Activated naive CD8-positive, alpha-beta T cell (primary cell): Measurements from ENCODE around the gene CALU.

ENCODE experiments used
- H3K27ac Mint-ChIP-seq: one replicate; pipeline ENCODE4 v1.8.0; 2021; ENCODE audit warnings: mixed read lengths
- H3K27me3 Mint-ChIP-seq: one replicate; pipeline ENCODE4 v1.8.0; 2021; ENCODE audit warnings: mixed read lengths
- H3K36me3 Mint-ChIP-seq: one replicate; pipeline ENCODE4 v1.8.0; 2021; ENCODE audit warnings: mixed read lengths
- H3K4me1 Mint-ChIP-seq: one replicate; pipeline ENCODE4 v1.8.0; 2021; ENCODE audit warnings: low read depth, mixed read lengths
- H3K4me3 Mint-ChIP-seq: one replicate; pipeline ENCODE4 v1.8.0; 2021; ENCODE audit warnings: mild to moderate bottlenecking, mixed read lengths
- H3K9me3 Mint-ChIP-seq: one replicate; pipeline ENCODE4 v1.8.0; 2021; ENCODE audit warnings: low read depth, mixed read lengths

The CALU gene

GRCh38 chr7:128739048-128739962, at the start of gene CALU:
Gene CALU, plus strand, starts transcription at chr7:128739359. Its CDS starts 9,225 bp downstream, at chr7:128748584.
- no peaks in the 10 kb centered on the region for H3K9me3 Mint-ChIP-seq
- peaks cover 42% of the 10 kb centered on the region for H3K4me1 Mint-ChIP-seq
- peak within 1 kb of the TSS; percentile 98 for H3K4me3 Mint-ChIP-seq
- no peaks in the 10 kb centered on the region for H3K36me3 Mint-ChIP-seq
- H3K27ac Mint-ChIP-seq, result peak within 1 kb of the TSS; percentile 91
- no peaks in the 10 kb centered on the region for H3K27me3 Mint-ChIP-seq

GRCh38 chr7:128691227-128691626, 47.9 kb upstream of the CALU start:
- Mint-ChIP-seq H3K27me3 (peaks cover 5% of the 10 kb centered on the region), H3K4me3 (no peak overlapping the region), H3K4me1 (no peaks in the 10 kb centered on the region), H3K36me3 (peaks cover under 1% of the 10 kb centered on the region), H3K9me3 (no peaks in the 10 kb centered on the region), H3K27ac (no peak overlapping the region)

DNA sequence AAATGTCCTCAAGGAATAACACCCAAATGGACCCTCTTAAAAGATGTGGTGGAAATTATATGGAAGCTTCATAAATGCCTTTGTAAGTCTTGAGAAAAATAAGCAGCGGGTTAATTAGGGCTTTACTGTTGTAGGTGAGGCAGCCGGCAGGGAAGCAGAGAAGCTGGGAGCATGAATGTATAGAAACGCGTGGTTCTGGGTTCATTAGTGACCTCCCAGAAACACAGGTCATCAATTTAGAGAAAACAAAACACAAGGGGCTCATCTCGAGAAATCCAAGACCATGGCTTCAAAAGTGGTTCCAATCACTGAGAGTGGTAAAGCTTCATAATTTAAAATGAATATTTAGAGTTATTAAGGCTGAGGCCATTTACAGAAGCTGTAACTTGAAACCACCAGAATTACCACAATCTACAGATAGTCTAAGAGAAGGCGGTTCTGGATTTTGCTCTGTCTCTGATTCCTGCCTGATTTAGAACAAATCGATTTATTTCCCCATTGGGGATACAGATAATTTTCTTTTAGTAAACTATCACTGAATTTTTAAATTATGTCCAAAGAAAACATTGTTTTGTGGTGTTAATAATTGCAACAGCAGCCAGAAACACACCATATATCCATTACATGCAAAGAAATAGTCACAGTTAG, 46.4 kb upstream of the CALU start:
- Mint-ChIP-seq H3K27me3 (peaks cover 11% of the 10 kb centered on the region), H3K36me3 (peaks cover 3% of the 10 kb centered on the region), H3K4me1 (peaks cover 4% of the 10 kb centered on the region), H3K27ac (no peak overlapping the region), H3K4me3 (no peak overlapping the region), H3K9me3 (no peaks in the 10 kb centered on the region)

GRCh38 chr7:128693373-128694015, 45.7 kb upstream of the CALU start:
- Mint-ChIP-seq H3K4me1 (peaks cover 10% of the 10 kb centered on the region), H3K9me3 (no peaks in the 10 kb centered on the region), H3K27me3 (peaks cover 19% of the 10 kb centered on the region), H3K36me3 (peaks cover 3% of the 10 kb centered on the region), H3K27ac (no peak overlapping the region), H3K4me3 (no peak overlapping the region)

DNA sequence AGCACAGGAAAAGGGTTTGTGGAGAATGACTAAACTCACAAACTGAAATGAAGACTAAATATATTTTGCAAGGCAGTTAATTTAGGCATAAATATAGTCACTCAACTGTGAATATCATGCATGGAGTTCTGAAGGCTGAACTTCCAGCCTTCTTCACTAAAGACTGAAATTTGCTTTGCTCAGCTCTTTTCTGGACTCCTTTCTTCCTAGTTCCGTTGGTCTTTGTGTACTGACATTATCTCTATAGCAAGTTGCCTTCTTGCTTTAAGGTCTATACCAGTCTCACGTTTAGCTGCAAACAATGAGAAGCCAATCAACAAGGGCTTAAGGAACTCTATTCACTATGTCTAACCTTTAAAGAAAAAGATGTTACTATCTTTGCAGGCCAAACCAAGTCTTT, 44.4 kb upstream of the CALU start:
- H3K4me3 Mint-ChIP-seq, result no peak overlapping the region
- H3K36me3 Mint-ChIP-seq, result peaks cover 3% of the 10 kb centered on the region
- H3K9me3 Mint-ChIP-seq, result no peaks in the 10 kb centered on the region
- H3K27me3 Mint-ChIP-seq, result peaks cover 23% of the 10 kb centered on the region
- H3K27ac Mint-ChIP-seq, result no peak overlapping the region
- peaks cover 10% of the 10 kb centered on the region for H3K4me1 Mint-ChIP-seq

GRCh38 chr7:128697302-128697905, 41.8 kb upstream of the CALU start:
- Mint-ChIP-seq H3K36me3 (peaks cover 3% of the 10 kb centered on the region), H3K4me1 (peaks cover 10% of the 10 kb centered on the region), H3K27me3 (peaks cover 33% of the 10 kb centered on the region), H3K4me3 (peak overlapping the region; percentile 84), H3K9me3 (no peaks in the 10 kb centered on the region), H3K27ac (no peak overlapping the region)

DNA sequence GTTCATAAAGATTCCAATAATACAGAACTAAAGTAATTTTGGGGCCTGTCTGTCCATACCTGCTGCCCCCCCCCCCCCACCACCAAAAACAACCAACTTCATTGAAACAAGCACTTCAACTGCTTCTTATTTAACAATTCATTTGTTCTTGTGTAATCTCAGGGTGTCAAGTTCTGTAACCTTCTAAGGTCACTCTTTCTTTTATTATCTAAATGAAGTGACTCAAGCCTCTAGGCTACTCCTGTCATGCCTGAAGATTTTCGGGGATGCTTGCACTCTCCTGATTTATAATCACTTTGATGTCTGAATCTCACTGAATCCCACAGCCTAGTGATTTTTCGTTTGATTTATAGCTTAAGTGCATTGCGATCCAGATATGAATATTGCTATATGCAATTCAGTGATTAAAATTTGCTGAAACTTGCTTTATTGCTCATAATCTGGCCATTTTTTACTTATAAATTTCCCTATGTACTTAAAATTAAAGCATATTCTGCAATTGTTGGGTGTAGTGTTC, 39.9 kb upstream of the CALU start:
- peaks cover 10% of the 10 kb centered on the region for H3K4me1 Mint-ChIP-seq
- H3K27me3 Mint-ChIP-seq, result peaks cover 33% of the 10 kb centered on the region
- H3K9me3 Mint-ChIP-seq, result no peaks in the 10 kb centered on the region
- H3K4me3 Mint-ChIP-seq, result no peak overlapping the region
- peaks cover 3% of the 10 kb centered on the region for H3K36me3 Mint-ChIP-seq
- no peak overlapping the region for H3K27ac Mint-ChIP-seq

- H3K27me3 Mint-ChIP-seq, result peaks cover 33% of the 10 kb centered on the region
These were observed 39.3 kb upstream of the CALU start for GRCh38 chr7:128699895-128700294.

GRCh38 chr7:128701062-128701785, 37.9 kb upstream of the CALU start:
- no peaks in the 10 kb centered on the region for H3K9me3 Mint-ChIP-seq
- peaks cover 2% of the 10 kb centered on the region for H3K36me3 Mint-ChIP-seq
- peaks cover 31% of the 10 kb centered on the region for H3K27me3 Mint-ChIP-seq
- H3K27ac Mint-ChIP-seq, result no peak overlapping the region
- H3K4me3 Mint-ChIP-seq, result no peak overlapping the region
- peaks cover 10% of the 10 kb centered on the region for H3K4me1 Mint-ChIP-seq

More at GRCh38 chr7:128699895-128700294, 39.3 kb upstream of the CALU start:
- H3K36me3 Mint-ChIP-seq, result peaks cover 3% of the 10 kb centered on the region
- H3K4me1 Mint-ChIP-seq, result peaks cover 10% of the 10 kb centered on the region
- H3K27ac Mint-ChIP-seq, result no peak overlapping the region
- H3K4me3 Mint-ChIP-seq, result no peak overlapping the region
- no peaks in the 10 kb centered on the region for H3K9me3 Mint-ChIP-seq

DNA sequence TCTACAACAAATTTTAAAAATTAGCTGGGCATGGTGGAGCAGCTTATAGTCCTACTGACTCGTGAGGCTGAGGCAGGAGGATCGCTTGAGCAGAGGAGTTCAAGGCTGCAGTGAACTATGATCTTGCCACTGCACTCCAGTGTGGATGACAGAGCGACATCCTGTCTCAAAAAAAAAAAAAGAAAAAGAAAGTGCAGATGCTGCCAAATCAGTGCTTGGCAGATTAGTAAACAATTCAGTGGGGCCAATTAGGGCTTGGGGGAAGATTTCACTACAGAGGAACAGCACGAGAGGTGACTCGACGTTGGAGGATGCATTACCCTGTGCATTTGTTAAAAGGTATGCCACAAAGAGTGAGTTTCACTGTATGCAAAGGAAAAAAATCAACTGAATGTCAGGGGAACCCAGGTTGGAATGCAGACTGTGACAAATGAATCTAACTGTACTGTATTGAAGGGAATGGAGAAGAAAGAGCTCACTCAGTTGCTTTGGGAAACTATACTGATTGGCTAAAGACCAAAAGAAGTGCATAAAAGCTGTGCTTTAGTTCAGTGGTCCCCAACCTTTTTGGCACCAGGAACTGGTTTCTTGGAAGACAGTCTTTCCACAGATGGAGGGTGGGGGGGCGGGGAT, 35.4 kb upstream of the CALU start:
- no peaks in the 10 kb centered on the region for H3K4me1 Mint-ChIP-seq
- H3K4me3 Mint-ChIP-seq, result no peak overlapping the region
- H3K27me3 Mint-ChIP-seq, result peaks cover 16% of the 10 kb centered on the region
- H3K36me3 Mint-ChIP-seq, result no peaks in the 10 kb centered on the region
- no peak overlapping the region for H3K27ac Mint-ChIP-seq
- no peaks in the 10 kb centered on the region for H3K9me3 Mint-ChIP-seq

DNA sequence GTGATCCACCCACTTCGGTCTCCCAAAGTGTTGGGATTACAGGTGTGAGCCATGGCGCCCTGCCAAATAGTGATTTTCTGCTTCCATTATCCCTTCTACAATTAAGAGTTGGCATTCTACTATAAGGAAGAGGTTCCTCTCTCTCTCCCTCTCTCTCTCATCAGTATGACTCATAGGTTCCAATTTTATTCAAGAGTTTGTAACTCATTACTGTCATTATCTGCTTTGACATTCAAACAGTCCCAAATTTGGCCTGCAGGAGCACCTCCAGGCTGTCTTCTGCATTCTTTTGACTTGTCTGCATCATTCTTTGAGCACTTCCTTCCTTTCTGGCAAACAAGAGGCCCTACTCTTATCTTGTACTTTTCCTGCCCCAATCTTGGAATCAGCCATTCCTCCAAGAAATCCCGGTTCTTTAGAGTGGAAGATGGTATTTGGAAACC, 33.2 kb upstream of the CALU start:
- Mint-ChIP-seq H3K27ac (no peak overlapping the region), H3K27me3 (peaks cover 6% of the 10 kb centered on the region), H3K9me3 (no peaks in the 10 kb centered on the region)

DNA sequence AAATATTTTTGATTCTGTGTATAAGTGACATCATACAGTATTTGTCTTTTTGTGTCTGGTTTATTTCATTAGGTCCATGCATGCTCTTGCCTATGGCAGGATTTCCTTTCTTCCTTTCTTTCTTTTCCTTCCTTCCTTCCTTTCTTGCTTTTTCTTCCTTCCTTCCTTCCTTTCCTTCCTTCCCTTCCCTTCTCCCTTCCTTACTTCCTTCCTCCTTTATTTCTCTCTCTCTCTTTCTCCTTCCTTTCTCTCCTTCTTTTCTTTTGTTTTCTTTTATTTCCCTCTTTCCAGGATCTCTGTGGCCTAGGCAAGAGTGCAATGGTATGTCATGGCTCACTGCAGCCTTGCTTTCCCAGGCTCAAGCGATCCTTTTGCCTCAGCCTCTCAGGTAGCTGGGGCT, 31.4 kb upstream of the CALU start:
- Mint-ChIP-seq H3K36me3 (no peaks in the 10 kb centered on the region), H3K9me3 (no peaks in the 10 kb centered on the region), H3K27me3 (peaks cover 2% of the 10 kb centered on the region), H3K4me1 (no peaks in the 10 kb centered on the region), H3K27ac (no peak overlapping the region), H3K4me3 (no peak overlapping the region)

More for the DNA sequence above, 33.2 kb upstream of the CALU start:
- H3K4me3 Mint-ChIP-seq, result no peak overlapping the region
- no peaks in the 10 kb centered on the region for H3K4me1 Mint-ChIP-seq
- no peaks in the 10 kb centered on the region for H3K36me3 Mint-ChIP-seq

- Mint-ChIP-seq H3K36me3 (no peaks in the 10 kb centered on the region), H3K4me1 (no peaks in the 10 kb centered on the region), H3K27me3 (peaks cover 2% of the 10 kb centered on the region), H3K27ac (no peak overlapping the region), H3K9me3 (no peaks in the 10 kb centered on the region), H3K4me3 (no peak overlapping the region)
These were observed 30.9 kb upstream of the CALU start for GRCh38 chr7:128708235-128708634.

DNA sequence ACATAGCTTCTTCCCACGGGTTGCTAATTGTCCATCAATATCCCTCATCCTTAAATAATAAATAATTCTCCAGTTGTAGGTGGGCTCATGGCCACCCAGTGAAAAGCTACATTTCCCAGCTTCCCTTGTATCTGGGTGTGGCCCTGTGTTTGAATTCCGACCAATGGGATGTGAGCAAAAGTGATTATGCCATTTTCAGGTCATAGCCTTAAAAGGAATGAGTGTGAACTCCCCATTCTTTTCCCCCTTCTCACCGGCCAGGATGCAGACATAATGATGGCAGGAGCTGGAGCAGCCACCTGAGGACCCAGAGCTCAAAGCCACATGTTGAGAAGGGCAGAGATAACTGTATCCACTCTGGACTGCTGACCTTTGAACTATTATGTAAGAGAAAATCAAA, 30.3 kb upstream of the CALU start:
- H3K27me3 Mint-ChIP-seq, result peaks cover 4% of the 10 kb centered on the region
- no peaks in the 10 kb centered on the region for H3K9me3 Mint-ChIP-seq
- no peak overlapping the region for H3K4me3 Mint-ChIP-seq
- no peak overlapping the region for H3K27ac Mint-ChIP-seq
- no peaks in the 10 kb centered on the region for H3K36me3 Mint-ChIP-seq
- no peaks in the 10 kb centered on the region for H3K4me1 Mint-ChIP-seq
